IgD-negative memory B cell (primary cell): ENCODE measurements around the gene AZU1. TPM values are rescaled to one million over a fixed set of nuclear protein-coding genes. Genes with fewer than 3 reads are reported as not detected.
"Not testable (repeated sequence)": the region's sequence is repeated elsewhere in the genome, so short reads cannot be mapped to it uniquely, and the experiment has no call there.

ENCODE experiments used
- H3K27ac Mint-ChIP-seq, 3 donors: one replicate each; pipeline ENCODE4 v1.8.0; 2020 to 2022; ENCODE audit warnings: mild to moderate bottlenecking in 3 of 3, mixed read lengths in 3 of 3, moderate library complexity in 1 of 3
- H3K27me3 Mint-ChIP-seq: one replicate; pipeline ENCODE4 v1.8.0; 2021; ENCODE audit warnings: mixed read lengths
- H3K36me3 Mint-ChIP-seq: one replicate; pipeline ENCODE4 v1.8.0; 2020; ENCODE audit warnings: mild to moderate bottlenecking, mixed read lengths
- H3K4me1 Mint-ChIP-seq, 3 donors: one replicate each; pipeline ENCODE4 v1.8.0; 2020 to 2022; ENCODE audit warnings: mixed read lengths in 3 of 3, mild to moderate bottlenecking in 1 of 3
- H3K4me3 Mint-ChIP-seq, 4 donors: one replicate each; pipeline ENCODE4 v1.8.0; 2020 to 2022; ENCODE audit warnings: mild to moderate bottlenecking in 4 of 4, mixed read lengths in 4 of 4, moderate library complexity in 3 of 4
- H3K9me3 Mint-ChIP-seq, 3 donors: one replicate each; pipeline ENCODE4 v1.8.0; 2020 to 2021; ENCODE audit warnings: mixed read lengths in 3 of 3, mild to moderate bottlenecking in 1 of 3
- polyA plus RNA-seq: library from polyadenylated mRNA; unstranded; fragments of 300-500 nt; fragmentation: Illumina TruSeq; gene quantifications from one replicate; pipeline ENCODE4 v1.2.3, GENCODE V29; 2021

AZU1 gene
- polyA plus RNA-seq, 1 donor from 2014 or later: not detected

GRCh38 chr19:873084-873483, 45.4 kb downstream of the AZU1 start:
- Mint-ChIP-seq H3K4me3 (peak overlapping the region in 2 of 4 donors; percentile 84 to 90), H3K9me3 (no peaks in the 10 kb centered on the region), H3K27ac (peak overlapping the region in 2 of 3 donors; percentile 82 to 98), H3K27me3 (no peaks in the 10 kb centered on the region), H3K36me3 (peaks cover 2% of the 10 kb centered on the region), H3K4me1 (peaks cover 4 to 8% (median 6%) of the 10 kb centered on the region in 3 donors)

- Mint-ChIP-seq H3K9me3 (no peaks in the 10 kb centered on the region), H3K4me3 (peak overlapping the region in 1 of 4 donors; percentile 84), H3K27ac (peak overlapping the region in 1 of 3 donors; percentile 82)
Observed at GRCh38 chr19:873561-874041, 46.0 kb downstream of the AZU1 start.

GRCh38 chr19:875265-875879, 47.7 kb downstream of the AZU1 start:
- peaks cover 2% of the 10 kb centered on the region for H3K36me3 Mint-ChIP-seq
- H3K27ac Mint-ChIP-seq: peak overlapping the region in 2 of 3 donors; percentile 31 to 60
- peak overlapping the region in 2 of 4 donors; percentile 52 to 70 for H3K4me3 Mint-ChIP-seq
- no peaks in the 10 kb centered on the region for H3K9me3 Mint-ChIP-seq
- no peaks in the 10 kb centered on the region for H3K27me3 Mint-ChIP-seq
- peaks cover 4 to 8% (median 6%) of the 10 kb centered on the region in 3 donors for H3K4me1 Mint-ChIP-seq

More at GRCh38 chr19:873561-874041, 46.0 kb downstream of the AZU1 start:
- Mint-ChIP-seq H3K4me1 (peaks cover 4 to 8% (median 6%) of the 10 kb centered on the region in 3 donors), H3K36me3 (peaks cover 2% of the 10 kb centered on the region), H3K27me3 (no peaks in the 10 kb centered on the region)

- Mint-ChIP-seq H3K4me3 (peak overlapping the region in 1 of 4 donors; percentile 52), H3K9me3 (no peaks in the 10 kb centered on the region), H3K4me1 (peaks cover 4 to 8% (median 6%) of the 10 kb centered on the region in 3 donors), H3K27ac (no peak overlapping the region), H3K36me3 (peaks cover 2% of the 10 kb centered on the region), H3K27me3 (no peaks in the 10 kb centered on the region)
Observed at GRCh38 chr19:876089-876488, 48.5 kb downstream of the AZU1 start.

GRCh38 chr19:876780-877314, 49.2 kb downstream of the AZU1 start:
- H3K4me1 Mint-ChIP-seq: peaks cover 4 to 7% (median 6%) of the 10 kb centered on the region in 3 donors
- H3K27ac Mint-ChIP-seq: peak overlapping the region in 1 of 3 donors; percentile 28
- no peaks in the 10 kb centered on the region for H3K9me3 Mint-ChIP-seq
- H3K36me3 Mint-ChIP-seq: peaks cover 2% of the 10 kb centered on the region
- no peak overlapping the region for H3K4me3 Mint-ChIP-seq
- H3K27me3 Mint-ChIP-seq: no peaks in the 10 kb centered on the region

- not testable (repeated sequence) for H3K4me1 Mint-ChIP-seq, H3K27me3 Mint-ChIP-seq, H3K4me3 Mint-ChIP-seq, H3K9me3 Mint-ChIP-seq, H3K27ac Mint-ChIP-seq, H3K36me3 Mint-ChIP-seq
Observed at GRCh38 chr19:877992-878660, 50.5 kb downstream of the AZU1 start.

- not testable (repeated sequence) for H3K4me1 Mint-ChIP-seq, H3K27me3 Mint-ChIP-seq, H3K36me3 Mint-ChIP-seq, H3K9me3 Mint-ChIP-seq, H3K4me3 Mint-ChIP-seq, H3K27ac Mint-ChIP-seq
Observed at GRCh38 chr19:878751-879561, 51.3 kb downstream of the AZU1 start.

- Mint-ChIP-seq H3K27me3 (no peaks in the 10 kb centered on the region), H3K4me3 (peak overlapping the region in 1 of 4 donors; percentile 27), H3K36me3 (peaks cover 2% of the 10 kb centered on the region), H3K27ac (no peak overlapping the region), H3K9me3 (no peaks in the 10 kb centered on the region), H3K4me1 (peaks cover 0 to 7% (median 1%) of the 10 kb centered on the region in 3 donors)
Observed at GRCh38 chr19:879711-880438, 52.2 kb downstream of the AZU1 start.

Other genes starting within 250 kb of the AZU1 start
- gene HCN2, start 238.0 kb upstream of the AZU1 start, polyA plus RNA-seq: not detected
- 41.9 TPM for gene POLRMT, start 194.3 kb upstream of the AZU1 start, polyA plus RNA-seq
- not detected for gene FGF22, start 188.0 kb upstream of the AZU1 start, polyA plus RNA-seq
- 108 TPM for gene RNF126, start 164.6 kb upstream of the AZU1 start, polyA plus RNA-seq
- gene FSTL3, start 151.4 kb upstream of the AZU1 start, polyA plus RNA-seq: 1.7 TPM
- gene PRSS57, start 132.4 kb upstream of the AZU1 start, polyA plus RNA-seq: not detected
- not detected for gene PALM, start 118.9 kb upstream of the AZU1 start, polyA plus RNA-seq
- not detected for gene MISP, start 76.7 kb upstream of the AZU1 start, polyA plus RNA-seq
- 163 TPM for gene PTBP1, start 30.4 kb upstream of the AZU1 start, polyA plus RNA-seq
- gene PLPPR3, start 5.9 kb upstream of the AZU1 start, polyA plus RNA-seq: not detected
- gene PRTN3, start 13.2 kb downstream of the AZU1 start, polyA plus RNA-seq: not detected
- gene ELANE, start 24.5 kb downstream of the AZU1 start, polyA plus RNA-seq: not detected
- gene CFD, start 31.8 kb downstream of the AZU1 start, polyA plus RNA-seq: 6.3 TPM
- gene MED16, start 65.3 kb downstream of the AZU1 start, polyA plus RNA-seq: 138 TPM
- not detected for gene RNU6-9, start 65.6 kb downstream of the AZU1 start, polyA plus RNA-seq
- gene R3HDM4, start 85.4 kb downstream of the AZU1 start, polyA plus RNA-seq: 322 TPM
- gene KISS1R, start 89.5 kb downstream of the AZU1 start, polyA plus RNA-seq: 3.9 TPM
- 4.2 TPM for gene ARID3A, start 98.2 kb downstream of the AZU1 start, polyA plus RNA-seq
- 53.4 TPM for gene WDR18, start 156.5 kb downstream of the AZU1 start, polyA plus RNA-seq
- not detected for gene GRIN3B, start 172.6 kb downstream of the AZU1 start, polyA plus RNA-seq
- gene TMEM259, start 193.3 kb downstream of the AZU1 start, polyA plus RNA-seq: 82.6 TPM
- not detected for gene RNU6-2, start 193.7 kb downstream of the AZU1 start, polyA plus RNA-seq
- 596 TPM for gene CNN2, start 198.8 kb downstream of the AZU1 start, polyA plus RNA-seq
- gene ABCA7, start 212.3 kb downstream of the AZU1 start, polyA plus RNA-seq: 21.4 TPM
- 391 TPM for gene ARHGAP45, start 239.3 kb downstream of the AZU1 start, polyA plus RNA-seq